Left lung (tissue), 10 donors: Measurements from ENCODE around the gene SLCO2B1. TPM values are rescaled to one million over a fixed set of nuclear protein-coding genes. Genes with fewer than 3 reads are reported as not detected.

Experiments used
- ATAC-seq: fragments of 200-7000 bp; cut with Tn5 transposase; one replicate; pipeline ENCODE4 v1.9.1; 2020; ENCODE audit warnings: moderate library complexity
- DNase-seq, 4 donors: peaks; one replicate each; pipeline ENCODE4 v3.0.0-alpha.2; 2013 to 2020
- H3K27ac ChIP-seq, 2 donors: fragments of 200-600 bp; sonication (generic) in 1 of 2; one replicate each; pipeline versions ENCODE4 v1.5.0 to v1.8.0; 2020 to 2021
- H3K27me3 ChIP-seq, 2 donors: fragments of 200-600 bp; sonication (generic) in 1 of 2; one replicate each; pipeline versions ENCODE4 v1.5.0 to v1.8.0; 2020 to 2021
- H3K36me3 ChIP-seq, 2 donors: fragments of 200-600 bp; sonication (generic) in 1 of 2; one replicate each; pipeline versions ENCODE4 v1.5.0 to v1.8.0; 2020 to 2021
- H3K4me1 ChIP-seq, 2 donors: fragments of 200-600 bp; one replicate each; pipeline ENCODE4 v1.8.0; 2021
- H3K4me3 ChIP-seq, 2 donors: fragments of 200-600 bp; sonication (generic) in 1 of 2; one replicate each; pipeline versions ENCODE4 v1.5.0 to v1.8.0; 2020 to 2021; ENCODE audit warnings: mild to moderate bottlenecking in 1 of 2
- H3K9me3 ChIP-seq, 2 donors: fragments of 200-600 bp; sonication (generic) in 1 of 2; one replicate each; pipeline versions ENCODE4 v1.5.0 to v1.8.0; 2020 to 2021
- intact Hi-C, 2 donors: fragments of 100-400 bp; cut with DNase I; formaldehyde crosslinking; loops; one replicate each; pipeline versions ENCODE4 v1.11.2 to v1.14.2; 2022
- polyA plus RNA-seq, 6 donors: library from polyadenylated mRNA; unstranded; fragments of 120-200 nt; gene quantifications; one replicate each; pipeline ENCODE4 v1.2.1, GENCODE V29; 2013; ENCODE audit not compliant: insufficient read length in 6 of 6
- total RNA-seq, 2 donors: library from RNA; stranded (reverse); fragmentation: NEBNext Ultra II Directional; extraction: Animal tissue kit (Norgen Biotek cat#: 25700); gene quantifications; one replicate each; pipeline ENCODE4 v1.2.1, GENCODE V29; 2021
- TF ChIP-seq, protein P1 (sequence below), 2 donors: fragments of 200-600 bp; sonication (generic) in 1 of 2; IDR thresholded peaks; one replicate each; pipeline versions ENCODE4 v1.5.0 to v1.8.0; 2021; ENCODE audit warnings: antibody characterized with exemption in 2 of 2
- donor health status: DM: no; HTN: yes; CAD: no.
- donor health status: DM: no; HTN: no; CAD: no.

The SLCO2B1 gene
- total and polyA plus RNA-seq, 8 donors, result 20.5 to 220 (median 27.9) TPM

DNA sequence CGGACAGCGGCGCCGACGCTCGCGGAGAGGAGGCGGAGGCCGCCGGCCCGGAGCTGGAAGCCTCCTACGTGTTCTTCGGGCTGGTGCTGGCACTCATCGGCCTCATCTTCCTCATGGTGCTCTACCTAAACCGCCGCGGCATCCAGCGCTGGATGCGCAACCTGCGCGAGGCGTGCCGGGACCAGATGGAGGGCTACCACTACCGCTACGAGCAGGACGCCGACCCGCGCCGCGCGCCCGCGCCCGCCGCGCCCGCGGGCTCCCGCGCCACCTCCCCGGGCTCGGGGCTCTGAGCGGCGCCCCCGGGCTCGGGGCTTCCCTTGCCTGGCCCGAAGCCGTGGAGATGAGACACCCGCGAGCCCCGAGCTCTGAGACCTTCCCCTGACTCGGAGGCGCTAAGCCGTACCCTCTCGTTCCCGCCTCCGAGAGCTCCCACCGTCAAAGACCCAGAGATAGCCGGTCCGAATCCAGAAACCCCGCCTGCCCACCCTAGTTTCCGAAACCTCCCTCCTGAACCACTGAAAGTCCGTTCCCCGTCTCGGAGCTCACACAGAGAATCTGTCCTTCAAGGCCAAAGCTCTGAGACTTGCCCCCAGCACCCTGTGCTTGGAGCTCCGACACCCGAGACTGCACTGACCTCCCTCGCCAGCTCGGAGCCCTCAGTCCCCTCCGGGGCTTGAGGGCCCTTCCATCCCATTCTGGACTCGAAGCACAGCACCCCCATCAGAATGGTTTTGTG, 91.2 kb downstream of the SLCO2B1 start:
- intact Hi-C loops, result no loop called here
- ATAC-seq, result no peak
- TF ChIP-seq, protein P1, sequence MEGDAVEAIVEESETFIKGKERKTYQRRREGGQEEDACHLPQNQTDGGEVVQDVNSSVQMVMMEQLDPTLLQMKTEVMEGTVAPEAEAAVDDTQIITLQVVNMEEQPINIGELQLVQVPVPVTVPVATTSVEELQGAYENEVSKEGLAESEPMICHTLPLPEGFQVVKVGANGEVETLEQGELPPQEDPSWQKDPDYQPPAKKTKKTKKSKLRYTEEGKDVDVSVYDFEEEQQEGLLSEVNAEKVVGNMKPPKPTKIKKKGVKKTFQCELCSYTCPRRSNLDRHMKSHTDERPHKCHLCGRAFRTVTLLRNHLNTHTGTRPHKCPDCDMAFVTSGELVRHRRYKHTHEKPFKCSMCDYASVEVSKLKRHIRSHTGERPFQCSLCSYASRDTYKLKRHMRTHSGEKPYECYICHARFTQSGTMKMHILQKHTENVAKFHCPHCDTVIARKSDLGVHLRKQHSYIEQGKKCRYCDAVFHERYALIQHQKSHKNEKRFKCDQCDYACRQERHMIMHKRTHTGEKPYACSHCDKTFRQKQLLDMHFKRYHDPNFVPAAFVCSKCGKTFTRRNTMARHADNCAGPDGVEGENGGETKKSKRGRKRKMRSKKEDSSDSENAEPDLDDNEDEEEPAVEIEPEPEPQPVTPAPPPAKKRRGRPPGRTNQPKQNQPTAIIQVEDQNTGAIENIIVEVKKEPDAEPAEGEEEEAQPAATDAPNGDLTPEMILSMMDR (IDR thresholded peaks at IDR 0.05), result no peak
- Histone ChIP-seq H3K9me3 (no peaks in the 10 kb centered on the region), H3K27ac (no peak overlapping the region), H3K27me3 (peaks cover 39 to 79% of the 10 kb centered on the region in 2 donors), H3K4me3 (peak overlapping the region; percentile 15 to 44), H3K36me3 (no peaks in the 10 kb centered on the region), H3K4me1 (peaks cover 8 to 23% of the 10 kb centered on the region in 2 donors)
- peak in 1 of 4 donors; percentile 30 for DNase-seq

DNA sequence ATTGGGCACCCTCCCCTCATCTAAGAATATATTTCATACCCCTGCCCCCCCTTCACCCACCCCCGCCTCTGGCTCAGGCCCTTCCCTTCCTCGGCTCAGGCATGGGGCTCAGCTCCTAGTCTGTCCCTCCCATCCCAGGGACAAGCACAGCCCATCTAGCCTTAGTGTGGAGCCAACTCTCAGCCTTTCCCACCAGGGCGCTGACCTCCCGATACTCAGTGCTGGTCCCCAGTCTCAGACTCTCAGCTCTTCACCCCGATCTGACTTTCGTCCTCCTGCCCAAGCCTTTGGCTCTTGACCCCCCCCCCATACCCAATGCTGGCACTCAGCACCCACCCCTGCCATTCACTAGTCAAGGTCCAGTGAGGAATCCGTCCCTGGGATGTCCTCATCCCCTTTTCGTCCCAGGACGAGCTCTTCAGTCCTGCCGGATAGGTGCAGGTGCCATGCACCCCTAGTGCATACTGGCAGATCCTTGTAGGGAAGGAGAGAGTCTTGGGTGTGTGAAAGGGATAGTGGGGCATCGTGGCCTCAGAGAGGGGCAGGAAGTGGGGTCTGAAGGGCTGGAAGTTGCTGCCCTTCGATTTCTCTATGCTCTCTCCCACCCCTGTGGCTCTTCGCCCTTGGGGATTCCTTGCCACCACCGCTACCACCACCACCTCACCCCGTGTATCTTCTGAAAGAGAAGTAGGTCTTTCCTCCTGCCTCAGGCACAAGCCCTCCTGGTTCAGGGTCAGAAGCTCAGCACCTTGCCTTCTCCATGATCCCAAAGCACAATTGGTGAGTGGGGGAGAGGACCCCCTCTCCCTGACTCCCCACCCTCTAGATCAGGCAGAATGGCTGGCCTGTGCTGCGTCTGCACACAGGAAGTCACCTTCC, 92.1 kb downstream of the SLCO2B1 start:
- no peaks in the 10 kb centered on the region for H3K36me3 ChIP-seq
- no peak overlapping the region for H3K4me3 ChIP-seq
- no peak overlapping the region for H3K27ac ChIP-seq
- intact Hi-C loops, result no loop called here
- DNase-seq (peak in 1 of 4 donors; percentile 19), ATAC-seq (no peak)
- H3K9me3 ChIP-seq, result no peaks in the 10 kb centered on the region
- H3K4me1 ChIP-seq, result peaks cover 8 to 23% of the 10 kb centered on the region in 2 donors
- TF ChIP-seq, protein P1 (IDR thresholded peaks at IDR 0.05), result no peak
- peaks cover 39 to 70% of the 10 kb centered on the region in 2 donors for H3K27me3 ChIP-seq

DNA sequence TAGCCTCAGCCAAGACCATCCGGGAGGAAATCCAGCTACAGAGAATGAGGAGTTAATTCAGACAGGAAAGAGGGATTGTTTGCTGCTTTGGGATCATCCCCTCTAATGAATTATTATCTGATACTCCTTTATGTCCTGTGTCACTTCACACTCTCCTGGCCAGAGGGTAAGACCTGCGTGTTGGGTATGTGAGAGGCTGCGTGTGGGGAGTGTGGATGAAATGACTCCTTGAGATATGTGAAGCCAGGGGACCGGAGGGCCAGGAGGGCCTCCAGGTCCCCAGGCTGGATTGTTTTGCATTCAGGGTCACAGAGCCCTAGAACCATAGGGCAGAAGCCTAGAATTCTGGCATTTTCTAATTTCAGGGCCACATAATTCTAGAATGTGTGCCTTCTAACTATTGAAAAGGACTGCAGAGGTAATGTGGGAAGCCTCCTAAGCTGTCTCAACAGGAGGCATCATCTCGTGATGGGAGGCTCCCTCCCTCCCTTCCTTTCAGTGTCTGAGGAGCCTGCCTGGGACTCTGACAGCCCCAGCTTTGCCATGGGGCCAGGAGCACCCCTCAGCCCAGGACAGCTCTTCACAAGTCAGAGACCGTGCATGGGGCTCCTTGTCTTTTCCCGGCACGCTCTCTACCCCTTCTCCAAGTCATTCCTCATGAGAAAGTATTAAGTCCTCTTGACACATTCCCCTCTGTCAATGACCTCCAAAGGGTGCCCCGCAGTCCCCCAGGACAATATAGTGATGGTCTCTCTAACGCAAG, 93.3 kb downstream of the SLCO2B1 start:
- Histone ChIP-seq H3K4me1 (peaks cover 8 to 23% of the 10 kb centered on the region in 2 donors), H3K36me3 (no peaks in the 10 kb centered on the region), H3K4me3 (no peak overlapping the region), H3K27ac (no peak overlapping the region), H3K27me3 (peaks cover 38 to 62% of the 10 kb centered on the region in 2 donors), H3K9me3 (no peaks in the 10 kb centered on the region)
- TF ChIP-seq, protein P1 (IDR thresholded peaks at IDR 0.05), result no peak
- ATAC-seq, result no peak
- DNase-seq, result peak in 1 of 4 donors; percentile 8
- intact Hi-C loops, result no loop called here

DNA sequence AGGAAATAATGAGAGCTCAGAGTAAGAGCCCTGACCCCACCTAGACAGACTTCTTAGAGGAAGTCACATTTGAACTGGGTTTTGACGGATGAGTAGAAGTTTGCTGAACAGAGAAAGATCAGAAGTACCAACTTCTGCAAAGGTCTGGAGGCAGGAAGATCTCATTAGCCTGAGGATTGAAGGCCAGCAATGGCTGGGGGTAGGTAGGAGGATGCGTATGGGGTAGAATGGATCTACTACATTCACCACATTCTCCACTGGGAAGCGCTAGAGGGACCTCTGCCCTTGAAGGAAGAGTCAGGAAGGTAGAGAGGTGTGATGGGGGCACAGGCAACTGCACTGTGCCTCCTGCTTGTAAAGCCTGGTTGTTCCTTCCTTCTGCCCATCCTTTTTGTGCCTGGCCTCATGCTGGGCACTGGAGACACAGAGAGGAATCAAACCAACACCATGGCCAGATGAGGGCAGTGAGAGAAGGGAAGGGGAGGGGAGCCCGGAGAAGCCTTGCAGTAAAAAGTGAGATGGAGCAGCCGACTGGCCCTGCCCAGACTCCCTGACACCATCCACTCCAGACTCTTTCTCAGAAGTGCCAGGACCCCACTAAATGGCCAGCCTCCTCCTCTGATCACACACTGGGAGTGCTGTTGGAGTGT, 94.6 kb downstream of the SLCO2B1 start:
- Histone ChIP-seq H3K9me3 (no peaks in the 10 kb centered on the region), H3K36me3 (no peaks in the 10 kb centered on the region), H3K27me3 (peaks cover 26 to 59% of the 10 kb centered on the region in 2 donors), H3K4me1 (peaks cover 5 to 18% of the 10 kb centered on the region in 2 donors), H3K27ac (no peak overlapping the region), H3K4me3 (no peak overlapping the region)
- DNase-seq, result peak in 1 of 4 donors; percentile 22
- intact Hi-C loops, result loop anchor here in 1 of 2 donors (5.0 kb wide), 3 partner anchors 103 to 313 kb away; no protein-coding TSS in a partner anchor
- no peak for ATAC-seq
- TF ChIP-seq, protein P1 (IDR thresholded peaks at IDR 0.05), result no peak
